Measurements from ENCODE around the gene MYLK. TPM values are rescaled to one million over a fixed set of nuclear protein-coding genes. Genes with fewer than 3 reads are reported as not detected.

MYLK gene
- total RNA-seq, 4 donors from 2014 or later: 10.7 to 320 (median 42.0) TPM

DNA sequence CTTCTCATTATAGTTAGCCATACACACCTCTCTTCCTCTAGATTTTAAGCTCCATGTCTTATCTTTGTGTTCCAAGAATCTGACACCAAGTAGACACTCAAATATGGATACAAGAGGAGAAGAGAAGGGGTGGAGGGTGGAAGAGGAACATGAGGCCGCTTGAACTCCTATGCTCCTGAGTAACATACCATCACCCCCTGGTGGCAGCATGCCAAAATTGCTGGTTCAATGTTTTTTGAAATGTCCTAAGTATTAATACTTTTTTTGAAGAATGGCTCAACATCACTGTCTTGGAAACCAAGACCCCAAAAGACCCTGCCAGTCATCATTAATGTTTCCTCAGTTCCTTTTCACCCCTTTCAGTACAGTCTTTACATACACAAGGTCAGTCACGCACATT is 227.4 kb downstream of the MYLK start:
- peaks cover 10 to 91% (median 54%) of the 10 kb centered on the region in 3 donors for H3K4me1 ChIP-seq
- intact Hi-C loops (cut with DNase I): no loop called here
- DNase-seq: no peak
- 70 to 81% methylated on average over 2 of the region's 2 CpGs for WGBS, 2 donors
- H3K9me3 ChIP-seq: no peaks in the 10 kb centered on the region
- no peak overlapping the region for H3K4me3 ChIP-seq
- no peak for TF ChIP-seq POLR2A (IDR thresholded peaks at IDR 0.05)
- TF ChIP-seq, protein P1, sequence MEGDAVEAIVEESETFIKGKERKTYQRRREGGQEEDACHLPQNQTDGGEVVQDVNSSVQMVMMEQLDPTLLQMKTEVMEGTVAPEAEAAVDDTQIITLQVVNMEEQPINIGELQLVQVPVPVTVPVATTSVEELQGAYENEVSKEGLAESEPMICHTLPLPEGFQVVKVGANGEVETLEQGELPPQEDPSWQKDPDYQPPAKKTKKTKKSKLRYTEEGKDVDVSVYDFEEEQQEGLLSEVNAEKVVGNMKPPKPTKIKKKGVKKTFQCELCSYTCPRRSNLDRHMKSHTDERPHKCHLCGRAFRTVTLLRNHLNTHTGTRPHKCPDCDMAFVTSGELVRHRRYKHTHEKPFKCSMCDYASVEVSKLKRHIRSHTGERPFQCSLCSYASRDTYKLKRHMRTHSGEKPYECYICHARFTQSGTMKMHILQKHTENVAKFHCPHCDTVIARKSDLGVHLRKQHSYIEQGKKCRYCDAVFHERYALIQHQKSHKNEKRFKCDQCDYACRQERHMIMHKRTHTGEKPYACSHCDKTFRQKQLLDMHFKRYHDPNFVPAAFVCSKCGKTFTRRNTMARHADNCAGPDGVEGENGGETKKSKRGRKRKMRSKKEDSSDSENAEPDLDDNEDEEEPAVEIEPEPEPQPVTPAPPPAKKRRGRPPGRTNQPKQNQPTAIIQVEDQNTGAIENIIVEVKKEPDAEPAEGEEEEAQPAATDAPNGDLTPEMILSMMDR (IDR thresholded peaks at IDR 0.05): no peak
- no peaks in the 10 kb centered on the region for H3K27me3 ChIP-seq
- H3K27ac ChIP-seq: peak overlapping the region; percentile 57 to 84 (median 78)
- peaks cover 0 to 2% (median 0%) of the 10 kb centered on the region in 3 donors for H3K36me3 ChIP-seq

GRCh38 chr3:123656274-123656673 is 227.9 kb downstream of the MYLK start:
- H3K36me3 ChIP-seq: peaks cover 0 to 6% (median 0%) of the 10 kb centered on the region in 3 donors
- peak overlapping the region; percentile 13 to 84 (median 78) for H3K27ac ChIP-seq
- intact Hi-C loops (cut with DNase I): no loop called here
- 71 to 91% methylated on average over 3 of the region's 3 CpGs for WGBS, 2 donors
- TF ChIP-seq, protein P1 (IDR thresholded peaks at IDR 0.05): no peak
- no peak for TF ChIP-seq POLR2A (IDR thresholded peaks at IDR 0.05)
- DNase-seq: no peak
- no peaks in the 10 kb centered on the region for H3K27me3 ChIP-seq
- no peak overlapping the region for H3K4me3 ChIP-seq
- peaks cover 10 to 87% (median 50%) of the 10 kb centered on the region in 3 donors for H3K4me1 ChIP-seq
- no peaks in the 10 kb centered on the region for H3K9me3 ChIP-seq

- peak overlapping the region in 3 of 4 donors; percentile 72 to 84 (median 83) for H3K27ac ChIP-seq
- peaks cover 0 to 13% (median 0%) of the 10 kb centered on the region in 3 donors for H3K36me3 ChIP-seq
- no peaks in the 10 kb centered on the region for H3K9me3 ChIP-seq
- DNase-seq: no peak
- H3K4me1 ChIP-seq: peaks cover 10 to 78% (median 42%) of the 10 kb centered on the region in 3 donors
- no peaks in the 10 kb centered on the region for H3K27me3 ChIP-seq
- intact Hi-C loops (cut with DNase I): no loop called here
- H3K4me3 ChIP-seq: no peak overlapping the region
- WGBS, 2 donors: 70 to 92% methylated on average over 2 of the region's 2 CpGs
- no peak for TF ChIP-seq POLR2A (IDR thresholded peaks at IDR 0.05)
- TF ChIP-seq, protein P1 (IDR thresholded peaks at IDR 0.05): no peak
Measured at GRCh38 chr3:123655400-123655799, 228.7 kb downstream of the MYLK start.

DNA sequence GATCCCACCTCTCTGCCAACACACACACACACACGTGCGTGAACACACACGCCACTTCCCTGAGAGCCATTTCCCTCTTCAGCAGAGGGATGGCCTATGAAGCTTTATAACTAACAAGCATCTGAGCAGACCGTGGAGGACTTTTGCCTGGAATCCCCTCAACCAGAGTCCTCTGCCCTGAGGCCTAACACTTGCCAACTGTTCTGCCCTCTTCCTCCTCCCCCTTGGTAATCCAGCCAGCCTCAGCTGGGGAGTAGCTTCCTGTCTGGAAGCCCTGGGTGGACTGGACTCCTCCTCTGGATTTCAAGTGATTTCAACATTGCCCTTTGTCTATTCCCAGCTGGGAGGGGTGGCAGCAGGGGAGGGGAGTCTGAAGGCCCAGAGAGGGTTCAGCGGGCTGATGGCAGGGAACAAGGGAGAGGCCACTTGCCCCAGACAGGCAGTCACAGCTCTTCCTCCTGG is 230.9 kb downstream of the MYLK start:
- DNase-seq: no peak
- intact Hi-C loops (cut with DNase I): no loop called here
- Histone ChIP-seq H3K4me3 (no peak overlapping the region), H3K27me3 (no peaks in the 10 kb centered on the region), H3K9me3 (no peaks in the 10 kb centered on the region), H3K27ac (peak overlapping the region; percentile 63 to 87 (median 78)), H3K4me1 (peaks cover 6 to 57% (median 23%) of the 10 kb centered on the region in 3 donors), H3K36me3 (peaks cover 0 to 32% (median 3%) of the 10 kb centered on the region in 3 donors)
- TF ChIP-seq, protein P1 (IDR thresholded peaks at IDR 0.05): no peak
- TF ChIP-seq POLR2A (IDR thresholded peaks at IDR 0.05): peak in 1 of 4 donors; percentile 20
- WGBS, 2 donors: 29 to 46% methylated on average over 4 to 5 of the region's 5 CpGs

- no peak overlapping the region for H3K4me3 ChIP-seq
- peaks cover 0 to 40% (median 3%) of the 10 kb centered on the region in 3 donors for H3K36me3 ChIP-seq
- no peaks in the 10 kb centered on the region for H3K9me3 ChIP-seq
- peaks cover 6 to 49% (median 22%) of the 10 kb centered on the region in 3 donors for H3K4me1 ChIP-seq
- peak overlapping the region; percentile 63 to 87 (median 78) for H3K27ac ChIP-seq
- TF ChIP-seq, protein P1 (IDR thresholded peaks at IDR 0.05): peak; percentile 69 to 87 (median 75)
- TF ChIP-seq POLR2A (IDR thresholded peaks at IDR 0.05): no peak
- no peak for DNase-seq
- WGBS, 2 donors: 21% methylated on average over 8 to 9 of the region's 9 CpGs
- intact Hi-C loops (cut with DNase I): no loop called here
- H3K27me3 ChIP-seq: no peaks in the 10 kb centered on the region
Measured at GRCh38 chr3:123652342-123652984, 231.7 kb downstream of the MYLK start.
